Measurements from ENCODE around the gene PLXNA2. TPM values are rescaled to one million over a fixed set of nuclear protein-coding genes. Genes with fewer than 3 reads are reported as not detected.

PLXNA2 gene
- total and polyA plus RNA-seq, 2 of the 8 experiments (the other 6 are each of a cell fraction or from before 2014, with no cell fraction given): 0.33 to 1.5 TPM

DNA sequence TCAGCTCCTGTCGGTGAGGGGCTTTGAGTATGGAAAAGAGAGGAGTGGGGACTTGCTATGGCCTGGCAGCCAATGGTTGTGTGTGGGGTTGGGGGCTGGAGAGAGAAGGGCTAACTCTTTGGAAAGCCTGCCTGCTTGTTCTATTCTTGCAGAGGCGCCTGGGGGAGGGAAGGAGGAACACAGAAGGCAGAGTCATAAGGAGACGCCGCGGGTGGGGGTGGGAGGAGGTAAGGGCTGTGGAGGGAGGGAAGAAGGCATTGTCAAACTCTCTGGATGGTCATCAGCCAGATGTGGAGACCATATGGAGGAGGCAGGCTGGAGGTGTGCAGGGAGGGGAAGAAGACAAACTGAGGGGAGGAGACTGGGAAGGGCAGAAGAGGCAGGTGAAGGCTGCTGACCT lies 70.0 kb downstream of the PLXNA2 start (continued):
- TF ChIP-seq SP4 (IDR thresholded peaks at IDR 0.05; ENCODE audit: low read length): no peak
- TF ChIP-seq ZNF274 (IDR thresholded peaks at IDR 0.05; ENCODE audit: borderline replicate concordance, extremely low read depth, low read length): no peak
- TF ChIP-seq POU5F1 (IDR thresholded peaks at IDR 0.05; ENCODE audit: low read depth, low read length): no peak
- no peak for TF ChIP-seq RXRA (IDR thresholded peaks at IDR 0.05; ENCODE audit: insufficient read depth, low read depth, low read length)
- TF ChIP-seq PHF8 (conservative IDR thresholded peaks at IDR 0.05; ENCODE audit: low read depth, low read length): no peak
- TF ChIP-seq CHD2 (IDR thresholded peaks at IDR 0.05; ENCODE audit: low read length): no peak
- no peak for TF ChIP-seq RNF2 (IDR thresholded peaks at IDR 0.05; ENCODE audit: borderline replicate concordance, low read depth, low read length, missing control alignments, poor library complexity, severe bottlenecking)
- TF ChIP-seq SP1 (IDR thresholded peaks at IDR 0.05; ENCODE audit: low read depth, low read length): no peak
